SK-N-SH treated with all-trans-retinoic acid at 6 μM for 48 hours (cell line): ENCODE results near the gene DHX57.

ENCODE experiments used
- ATAC-seq: fragments of 200-7000 bp; cut with Tn5 transposase; 3 replicates; pipeline ENCODE4 v1.9.1; 2020; ENCODE audit warnings: mild to moderate bottlenecking, moderate library complexity
- BACH2 ChIP-seq: fragments of 250-450 bp; sonication (Bioruptor Pico); IDR thresholded peaks from 2 replicates; pipeline ENCODE4 v1.9.0; 2021; ENCODE audit warnings: mild to moderate bottlenecking, borderline replicate concordance
- CSDC2 ChIP-seq: fragments of 250-450 bp; sonication (Bioruptor Pico); IDR thresholded peaks from 2 replicates; pipeline ENCODE4 v1.5.0; 2020; ENCODE audit warnings: mild to moderate bottlenecking, moderate library complexity
- ESRRG ChIP-seq: fragments of 250-450 bp; sonication (Bioruptor Pico); IDR thresholded peaks from 2 replicates; pipeline ENCODE4 v1.6.1; 2021; ENCODE audit warnings: mild to moderate bottlenecking
- GLIS3 ChIP-seq: fragments of 250-450 bp; sonication (Bioruptor Pico); IDR thresholded peaks from 2 replicates; pipeline ENCODE4 v1.5.0; 2020; ENCODE audit warnings: mild to moderate bottlenecking, moderate library complexity
- ISL1 ChIP-seq: fragments of 250-450 bp; sonication (Bioruptor Pico); IDR thresholded peaks from 2 replicates; pipeline ENCODE4 v2.1.2; 2022; ENCODE audit warnings: mild to moderate bottlenecking, moderate library complexity
- OSR1 ChIP-seq: fragments of 250-450 bp; sonication (Bioruptor Pico); IDR thresholded peaks from 2 replicates; pipeline ENCODE4 v1.8.0; 2022; ENCODE audit warnings: moderate library complexity, mild to moderate bottlenecking, inconsistent platforms
- PPARA ChIP-seq: fragments of 250-450 bp; sonication (Bioruptor Pico); IDR thresholded peaks from 2 replicates; pipeline ENCODE4 v1.5.0; 2020; ENCODE audit warnings: mild to moderate bottlenecking, borderline replicate concordance
- RARB ChIP-seq: fragments of 250-450 bp; sonication (Bioruptor Pico); IDR thresholded peaks from 2 replicates; pipeline ENCODE4 v1.8.0; 2021; ENCODE audit warnings: mild to moderate bottlenecking, moderate library complexity
- SNAI2 ChIP-seq: fragments of 250-450 bp; sonication (Bioruptor Pico); IDR thresholded peaks from 2 replicates; pipeline ENCODE4 v1.5.0; 2020; ENCODE audit warnings: mild to moderate bottlenecking, moderate library complexity
- TCF4 ChIP-seq: fragments of 250-450 bp; sonication (Bioruptor Pico); IDR thresholded peaks from 2 replicates; pipeline ENCODE4 v1.8.0; 2021; ENCODE audit warnings: mild to moderate bottlenecking, moderate library complexity, borderline replicate concordance
- TOX ChIP-seq: fragments of 250-450 bp; sonication (Bioruptor Pico); IDR thresholded peaks from 2 replicates; pipeline ENCODE4 v1.8.0; 2021; ENCODE audit warnings: mild to moderate bottlenecking, moderate library complexity, borderline replicate concordance
- ZC3H10 ChIP-seq: fragments of 250-450 bp; sonication (Bioruptor Pico); IDR thresholded peaks from 2 replicates; pipeline ENCODE4 v1.5.1; 2021; ENCODE audit warnings: mild to moderate bottlenecking, moderate library complexity
- ZFP3 ChIP-seq: fragments of 250-450 bp; sonication (Bioruptor Pico); IDR thresholded peaks from 2 replicates; pipeline ENCODE4 v1.5.0; 2020; ENCODE audit warnings: mild to moderate bottlenecking, moderate library complexity
- ZFP30 ChIP-seq: fragments of 450-650 bp; formaldehyde crosslinking; IDR thresholded peaks from 2 replicates; pipeline ENCODE4 v1.5.0; 2022; ENCODE audit warnings: mild to moderate bottlenecking, moderate library complexity
- ZNF565 ChIP-seq: fragments of 450-650 bp; formaldehyde crosslinking; conservative IDR thresholded peaks from 2 replicates; pipeline ENCODE4 v1.5.0; 2020; ENCODE audit warnings: low read depth, mild to moderate bottlenecking, moderate library complexity
- ZNF70 ChIP-seq: fragments of 450-650 bp; formaldehyde crosslinking; IDR thresholded peaks from 2 replicates; pipeline ENCODE4 v1.5.0; 2020; ENCODE audit warnings: mild to moderate bottlenecking, moderate library complexity
- ZNF8 ChIP-seq: fragments of 450-650 bp; formaldehyde crosslinking; IDR thresholded peaks from 2 replicates; pipeline ENCODE4 v1.5.0; 2020; ENCODE audit warnings: mild to moderate bottlenecking, moderate library complexity
- TF ChIP-seq, protein P1 (sequence below): fragments of 250-450 bp; sonication (Bioruptor Pico); IDR thresholded peaks from 2 replicates; pipeline ENCODE4 v1.5.0; 2020; ENCODE audit warnings: mild to moderate bottlenecking, moderate library complexity
- TF ChIP-seq, protein P2 (sequence below): fragments of 250-450 bp; sonication (Bioruptor Pico); IDR thresholded peaks from 2 replicates; pipeline ENCODE4 v1.8.0; 2021; ENCODE audit warnings: low read depth, mild to moderate bottlenecking, moderate library complexity, borderline replicate concordance
- TF ChIP-seq, protein P3 (sequence below): fragments of 250-450 bp; sonication (Bioruptor Pico); IDR thresholded peaks from 2 replicates; pipeline ENCODE4 v1.8.0; 2020; ENCODE audit warnings: mild to moderate bottlenecking, moderate library complexity, borderline replicate concordance
- TF ChIP-seq, protein P4 (sequence below): fragments of 250-450 bp; sonication (Bioruptor Pico); IDR thresholded peaks from 2 replicates; pipeline ENCODE4 v1.5.1; 2020; ENCODE audit warnings: low read depth, mild to moderate bottlenecking, moderate library complexity

Gene DHX57

DNA sequence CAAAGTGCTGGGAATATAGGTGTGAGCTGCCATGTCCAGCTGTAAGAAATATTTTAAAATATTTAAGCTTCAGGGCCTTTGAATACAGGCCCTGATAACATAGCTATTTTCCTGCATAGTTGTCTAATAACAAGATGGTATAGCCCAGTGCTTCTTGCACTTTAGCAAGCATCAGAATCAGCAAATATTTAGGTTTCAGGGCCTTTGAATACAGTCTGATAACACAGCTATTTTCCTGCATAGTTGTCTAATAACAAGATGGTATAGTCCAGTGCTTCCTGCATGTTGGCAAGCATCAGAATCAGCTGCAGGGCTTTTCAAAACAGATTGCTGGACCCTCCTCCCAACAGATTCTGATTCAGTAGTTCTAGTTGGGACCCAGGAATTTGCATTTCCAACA is 92.1 kb downstream of the DHX57 start:
- no peak for TF ChIP-seq PPARA (CRISPR knock-in tag)
- no peak for TF ChIP-seq GLIS3 (CRISPR knock-in tag)
- no peak for TF ChIP-seq ZNF565
- TF ChIP-seq, protein P1, sequence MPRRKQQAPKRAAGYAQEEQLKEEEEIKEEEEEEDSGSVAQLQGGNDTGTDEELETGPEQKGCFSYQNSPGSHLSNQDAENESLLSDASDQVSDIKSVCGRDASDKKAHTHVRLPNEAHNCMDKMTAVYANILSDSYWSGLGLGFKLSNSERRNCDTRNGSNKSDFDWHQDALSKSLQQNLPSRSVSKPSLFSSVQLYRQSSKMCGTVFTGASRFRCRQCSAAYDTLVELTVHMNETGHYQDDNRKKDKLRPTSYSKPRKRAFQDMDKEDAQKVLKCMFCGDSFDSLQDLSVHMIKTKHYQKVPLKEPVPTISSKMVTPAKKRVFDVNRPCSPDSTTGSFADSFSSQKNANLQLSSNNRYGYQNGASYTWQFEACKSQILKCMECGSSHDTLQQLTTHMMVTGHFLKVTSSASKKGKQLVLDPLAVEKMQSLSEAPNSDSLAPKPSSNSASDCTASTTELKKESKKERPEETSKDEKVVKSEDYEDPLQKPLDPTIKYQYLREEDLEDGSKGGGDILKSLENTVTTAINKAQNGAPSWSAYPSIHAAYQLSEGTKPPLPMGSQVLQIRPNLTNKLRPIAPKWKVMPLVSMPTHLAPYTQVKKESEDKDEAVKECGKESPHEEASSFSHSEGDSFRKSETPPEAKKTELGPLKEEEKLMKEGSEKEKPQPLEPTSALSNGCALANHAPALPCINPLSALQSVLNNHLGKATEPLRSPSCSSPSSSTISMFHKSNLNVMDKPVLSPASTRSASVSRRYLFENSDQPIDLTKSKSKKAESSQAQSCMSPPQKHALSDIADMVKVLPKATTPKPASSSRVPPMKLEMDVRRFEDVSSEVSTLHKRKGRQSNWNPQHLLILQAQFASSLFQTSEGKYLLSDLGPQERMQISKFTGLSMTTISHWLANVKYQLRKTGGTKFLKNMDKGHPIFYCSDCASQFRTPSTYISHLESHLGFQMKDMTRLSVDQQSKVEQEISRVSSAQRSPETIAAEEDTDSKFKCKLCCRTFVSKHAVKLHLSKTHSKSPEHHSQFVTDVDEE (CRISPR knock-in tag): no peak
- TF ChIP-seq, protein P2, sequence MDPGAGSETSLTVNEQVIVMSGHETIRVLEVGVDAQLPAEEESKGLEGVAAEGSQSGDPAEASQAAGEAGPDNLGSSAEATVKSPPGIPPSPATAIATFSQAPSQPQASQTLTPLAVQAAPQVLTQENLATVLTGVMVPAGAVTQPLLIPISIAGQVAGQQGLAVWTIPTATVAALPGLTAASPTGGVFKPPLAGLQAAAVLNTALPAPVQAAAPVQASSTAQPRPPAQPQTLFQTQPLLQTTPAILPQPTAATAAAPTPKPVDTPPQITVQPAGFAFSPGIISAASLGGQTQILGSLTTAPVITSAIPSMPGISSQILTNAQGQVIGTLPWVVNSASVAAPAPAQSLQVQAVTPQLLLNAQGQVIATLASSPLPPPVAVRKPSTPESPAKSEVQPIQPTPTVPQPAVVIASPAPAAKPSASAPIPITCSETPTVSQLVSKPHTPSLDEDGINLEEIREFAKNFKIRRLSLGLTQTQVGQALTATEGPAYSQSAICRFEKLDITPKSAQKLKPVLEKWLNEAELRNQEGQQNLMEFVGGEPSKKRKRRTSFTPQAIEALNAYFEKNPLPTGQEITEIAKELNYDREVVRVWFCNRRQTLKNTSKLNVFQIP (CRISPR knock-in tag): no peak
- TF ChIP-seq, protein P3, sequence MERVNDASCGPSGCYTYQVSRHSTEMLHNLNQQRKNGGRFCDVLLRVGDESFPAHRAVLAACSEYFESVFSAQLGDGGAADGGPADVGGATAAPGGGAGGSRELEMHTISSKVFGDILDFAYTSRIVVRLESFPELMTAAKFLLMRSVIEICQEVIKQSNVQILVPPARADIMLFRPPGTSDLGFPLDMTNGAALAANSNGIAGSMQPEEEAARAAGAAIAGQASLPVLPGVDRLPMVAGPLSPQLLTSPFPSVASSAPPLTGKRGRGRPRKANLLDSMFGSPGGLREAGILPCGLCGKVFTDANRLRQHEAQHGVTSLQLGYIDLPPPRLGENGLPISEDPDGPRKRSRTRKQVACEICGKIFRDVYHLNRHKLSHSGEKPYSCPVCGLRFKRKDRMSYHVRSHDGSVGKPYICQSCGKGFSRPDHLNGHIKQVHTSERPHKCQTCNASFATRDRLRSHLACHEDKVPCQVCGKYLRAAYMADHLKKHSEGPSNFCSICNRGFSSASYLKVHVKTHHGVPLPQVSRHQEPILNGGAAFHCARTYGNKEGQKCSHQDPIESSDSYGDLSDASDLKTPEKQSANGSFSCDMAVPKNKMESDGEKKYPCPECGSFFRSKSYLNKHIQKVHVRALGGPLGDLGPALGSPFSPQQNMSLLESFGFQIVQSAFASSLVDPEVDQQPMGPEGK: no peak
- no peak for TF ChIP-seq TCF4
- no peak for TF ChIP-seq RARB (CRISPR knock-in tag)
- no peak for TF ChIP-seq OSR1 (CRISPR knock-in tag)
- TF ChIP-seq SNAI2 (CRISPR knock-in tag): no peak
- no peak for TF ChIP-seq ZNF70 (CRISPR knock-in tag)
- TF ChIP-seq ISL1 (CRISPR knock-in tag): no peak
- no peak for TF ChIP-seq ZFP30 (CRISPR knock-in tag)
- no peak for TF ChIP-seq ZC3H10 (CRISPR knock-in tag)
- TF ChIP-seq CSDC2 (CRISPR knock-in tag): no peak
- TF ChIP-seq, all 23 proteins: peak for 0
- no peak for ATAC-seq

DNA sequence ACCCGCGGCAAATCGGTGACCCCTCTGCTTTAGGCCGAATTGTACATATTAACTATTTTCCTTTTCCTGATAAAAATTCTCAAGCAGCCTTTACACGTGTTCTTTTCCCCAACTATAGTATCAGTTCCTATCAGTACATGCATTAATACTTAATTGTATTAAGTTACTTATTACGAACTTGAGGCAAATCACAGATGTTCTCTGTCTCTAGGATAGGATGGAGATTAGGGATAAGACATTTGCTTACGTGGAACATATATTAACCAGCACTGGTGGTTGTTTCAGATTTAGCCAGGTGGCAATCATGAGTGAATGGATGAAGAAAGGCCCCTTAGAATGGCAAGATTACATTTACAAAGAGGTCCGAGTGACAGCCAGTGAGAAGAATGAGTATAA is 97.0 kb downstream of the DHX57 start:
- peak; percentile 7 for ATAC-seq
- TF ChIP-seq ZFP30 (CRISPR knock-in tag) (no peak), ISL1 (CRISPR knock-in tag) (no peak; the same call in 1 of the 2 replicates), SNAI2 (CRISPR knock-in tag) (no peak), RARB (CRISPR knock-in tag) (no peak), ESRRG (CRISPR knock-in tag) (peak; percentile 66), TCF4 (peak; percentile 47; the same call in 1 of the 2 replicates), OSR1 (CRISPR knock-in tag) (no peak)
- TF ChIP-seq, protein P4, sequence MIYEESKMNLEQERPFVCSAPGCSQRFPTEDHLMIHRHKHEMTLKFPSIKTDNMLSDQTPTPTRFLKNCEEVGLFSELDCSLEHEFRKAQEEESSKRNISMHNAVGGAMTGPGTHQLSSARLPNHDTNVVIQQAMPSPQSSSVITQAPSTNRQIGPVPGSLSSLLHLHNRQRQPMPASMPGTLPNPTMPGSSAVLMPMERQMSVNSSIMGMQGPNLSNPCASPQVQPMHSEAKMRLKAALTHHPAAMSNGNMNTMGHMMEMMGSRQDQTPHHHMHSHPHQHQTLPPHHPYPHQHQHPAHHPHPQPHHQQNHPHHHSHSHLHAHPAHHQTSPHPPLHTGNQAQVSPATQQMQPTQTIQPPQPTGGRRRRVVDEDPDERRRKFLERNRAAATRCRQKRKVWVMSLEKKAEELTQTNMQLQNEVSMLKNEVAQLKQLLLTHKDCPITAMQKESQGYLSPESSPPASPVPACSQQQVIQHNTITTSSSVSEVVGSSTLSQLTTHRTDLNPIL (CRISPR knock-in tag): no peak
- TF ChIP-seq, protein P1 (CRISPR knock-in tag): peak; percentile 31; the same call in 1 of the 2 replicates
- TF ChIP-seq, all 23 proteins: peak for 3

DNA sequence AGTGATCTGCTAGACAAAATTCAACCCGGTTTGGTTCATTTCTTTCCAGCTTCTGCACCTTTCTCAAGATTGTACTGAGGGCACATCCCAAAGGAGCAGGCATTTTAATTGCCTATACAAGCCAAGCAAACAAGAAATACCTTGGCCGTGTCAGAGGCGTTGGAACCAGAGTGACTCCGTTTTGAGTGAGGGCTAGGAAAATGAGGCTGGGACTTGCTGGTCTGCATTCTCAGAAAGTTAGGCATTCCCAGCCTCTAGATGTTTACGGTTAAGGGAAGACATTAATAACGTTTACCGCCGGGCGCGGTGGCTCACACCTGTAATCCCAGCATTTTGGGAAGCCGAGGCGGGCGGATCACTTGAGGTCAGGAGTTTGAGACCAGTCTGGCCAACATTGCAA is 99.2 kb downstream of the DHX57 start:
- no peak for ATAC-seq
- TF ChIP-seq ISL1 (CRISPR knock-in tag) (no peak), BACH2 (CRISPR knock-in tag) (no peak), ZNF70 (CRISPR knock-in tag) (no peak), RARB (CRISPR knock-in tag) (no peak), PPARA (CRISPR knock-in tag) (no peak), ZFP3 (CRISPR knock-in tag) (no peak), TOX (no peak), CSDC2 (CRISPR knock-in tag) (no peak), ESRRG (CRISPR knock-in tag) (no peak), GLIS3 (CRISPR knock-in tag) (no peak), ZNF8 (CRISPR knock-in tag) (no peak), OSR1 (CRISPR knock-in tag) (no peak), ZC3H10 (CRISPR knock-in tag) (no peak)
- TF ChIP-seq, protein P4 (CRISPR knock-in tag): no peak
- TF ChIP-seq, protein P2 (CRISPR knock-in tag): no peak
- TF ChIP-seq, protein P3: no peak
